Neural cell (in vitro differentiated cells): ENCODE data around the gene EDA2R.

Experiments used
- CTCF ChIP-seq: fragments of 450-650 bp; IDR thresholded peaks from 2 replicates; pipeline ENCODE4 v1.5.1; 2014; ENCODE audit warnings: antibody characterized with exemption, mild to moderate bottlenecking, moderate library complexity; ENCODE audit not compliant: poor library complexity, severe bottlenecking
- EP300 ChIP-seq: fragments of 450-650 bp; conservative IDR thresholded peaks from 2 replicates; pipeline ENCODE4 v1.6.1; 2014; ENCODE audit warnings: antibody characterized with exemption, mild to moderate bottlenecking, moderate library complexity; ENCODE audit not compliant: poor library complexity, severe bottlenecking
- EZH2 ChIP-seq: fragments of 200-600, 300-800 bp; shearing (Covaris generic), sonication (generic); IDR thresholded peaks from 2 replicates; pipeline ENCODE4 v1.6.1; 2014; ENCODE audit warnings: antibody characterized with exemption, low read length, borderline replicate concordance, mild to moderate bottlenecking; ENCODE audit not compliant: insufficient read depth, poor library complexity, severe bottlenecking
- POLR2AphosphoS5 ChIP-seq: IDR thresholded peaks from 2 replicates; pipeline ENCODE4 v1.6.1; 2012
- RAD21 ChIP-seq: fragments of 450-650 bp; conservative IDR thresholded peaks from 2 replicates; pipeline ENCODE4 v1.6.1; 2014; ENCODE audit warnings: antibody characterized with exemption, mild to moderate bottlenecking, moderate library complexity
- REST ChIP-seq: IDR thresholded peaks from 2 replicates; pipeline ENCODE4 v1.6.1; 2012; ENCODE audit warnings: borderline replicate concordance
- SMC3 ChIP-seq: fragments of 450-650 bp; conservative IDR thresholded peaks from 2 replicates; pipeline ENCODE4 v1.6.1; 2014; ENCODE audit warnings: antibody characterized with exemption, mild to moderate bottlenecking, moderate library complexity; ENCODE audit not compliant: poor library complexity
- TAF1 ChIP-seq: IDR thresholded peaks from 2 replicates; pipeline ENCODE4 v1.6.1; 2012; ENCODE audit warnings: low read depth

GRCh38 chrX:66638591-66639500, at the start of gene EDA2R:
- TF ChIP-seq TAF1, result no peak
- no peak for TF ChIP-seq CTCF
- TF ChIP-seq EP300, result no peak
- no peak for TF ChIP-seq SMC3
- no peak for TF ChIP-seq POLR2AphosphoS5
- TF ChIP-seq EZH2, result no peak
- no peak for TF ChIP-seq RAD21
- TF ChIP-seq REST, result no peak
